Fibroblast of villous mesenchyme (primary cell): ENCODE measurements around the gene TPRX1. TPM values are rescaled to one million over a fixed set of nuclear protein-coding genes. Genes with fewer than 3 reads are reported as not detected.

ENCODE experiments used
- DNase-seq: peaks from one replicate; pipeline ENCODE4 v3.0.0-alpha.2; 2010; ENCODE audit warnings: low read depth
- H3K4me3 ChIP-seq: 2 replicates; pipeline ENCODE4 v1.5.1; 2011; ENCODE audit warnings: low read depth, mild to moderate bottlenecking, low read length
- CTCF ChIP-seq: IDR thresholded peaks from 2 replicates; pipeline ENCODE4 v1.5.1; 2012; ENCODE audit warnings: low read depth, mild to moderate bottlenecking, low read length; ENCODE audit not compliant: insufficient read depth
- small RNA-seq: library from RNA; depleted of rRNA; stranded (forward); fragments of <200 nt; gene quantifications from one replicate; pipeline ENCODE3, GENCODE V24; 2012
- total RNA-seq: library from RNA; depleted of rRNA; stranded (reverse); fragments of >200 nt; gene quantifications from 2 replicates; pipeline ENCODE4 v1.2.3, GENCODE V29; 2012

TPRX1 gene
- total RNA-seq, 1 donor: not detected

- no peak for DNase-seq
- H3K4me3 ChIP-seq: no peak overlapping the region
- TF ChIP-seq CTCF: no peak
Observed at GRCh38 chr19:47754206-47755064, 49.9 kb downstream of the TPRX1 start.

GRCh38 chr19:47752440-47753211 lies 51.7 kb downstream of the TPRX1 start:
- no peak for TF ChIP-seq CTCF
- no peak for DNase-seq

More at GRCh38 chr19:47752440-47753211, 51.7 kb downstream of the TPRX1 start:
- H3K4me3 ChIP-seq: no peak overlapping the region

Small RNA genes within 50 kb of the gene (small RNA-seq; reads per million reads assigned to genes)
- gene AC008745.1 (not detected), gene SNORD23 (not detected)

Other genes starting within 250 kb of the TPRX1 start
- gene ZNF541, start 231.4 kb downstream of the TPRX1 start, total RNA-seq: under 0.01 TPM in 2 replicates
- gene BICRA, start 195.4 kb downstream of the TPRX1 start, total RNA-seq: 3.0 and 5.2 TPM in 2 replicates
- 144 and 166 TPM in 2 replicates for gene EHD2, start 91.1 kb downstream of the TPRX1 start, total RNA-seq
- gene NOP53, start 59.0 kb downstream of the TPRX1 start, total RNA-seq: 35.0 and 49.0 TPM in 2 replicates
- 287 and 328 TPM in 2 replicates for gene SELENOW, start 25.8 kb downstream of the TPRX1 start, total RNA-seq
- gene CRX, start 17.4 kb upstream of the TPRX1 start, total RNA-seq: not detected in 2 replicates
- gene TPRX2, start 54.7 kb upstream of the TPRX1 start, total RNA-seq: not detected in 2 replicates
- gene SULT2A1, start 81.8 kb upstream of the TPRX1 start, total RNA-seq: not detected in 2 replicates
- not detected in 2 replicates for gene BSPH1, start 187.6 kb upstream of the TPRX1 start, total RNA-seq
- gene ELSPBP1, start 190.1 kb upstream of the TPRX1 start, total RNA-seq: not detected in 2 replicates
- gene CABP5, start 239.5 kb upstream of the TPRX1 start, total RNA-seq: not detected in 2 replicates